NCI-H2081 (cell line): ENCODE measurements around the gene MIA2.
"Not testable (repeated sequence)": the region's sequence is repeated elsewhere in the genome, so short reads cannot be mapped to it uniquely, and the experiment has no call there.

Experiments
- DNase-seq, 2 experiments: peaks; one replicate each; lab custom pipeline; 2025; lab: John Stamatoyannopoulos, UW

The MIA2 gene

GRCh38 chr14:39233680-39234326 is at the start of gene MIA2:
MIA2 (plus strand) TSS chr14:39233915; CDS start chr14:39234115, 200 bp downstream.
- no peak for DNase-seq

- no peak for DNase-seq
Observed at GRCh38 chr14:39184628-39185255, 49.0 kb upstream of the MIA2 start.

GRCh38 chr14:39185256-39186049 is 48.3 kb upstream of the MIA2 start:
- DNase-seq, result no peak

- no peak for DNase-seq
Observed at GRCh38 chr14:39186941-39187525, 46.7 kb upstream of the MIA2 start.

- no peak for DNase-seq
Observed at GRCh38 chr14:39203659-39204606, 29.8 kb upstream of the MIA2 start.

GRCh38 chr14:39207430-39207829 is 26.3 kb upstream of the MIA2 start:
- DNase-seq, result not testable (repeated sequence)

GRCh38 chr14:39211109-39211741 is 22.5 kb upstream of the MIA2 start:
- no peak for DNase-seq

GRCh38 chr14:39212034-39212433 is 21.7 kb upstream of the MIA2 start:
- no peak for DNase-seq

GRCh38 chr14:39212693-39213092 is 21.0 kb upstream of the MIA2 start:
- DNase-seq, result no peak

- DNase-seq, result no peak
Observed at GRCh38 chr14:39217214-39217879, 16.4 kb upstream of the MIA2 start.

GRCh38 chr14:39218171-39218769 is 15.4 kb upstream of the MIA2 start:
- DNase-seq, result no peak

- DNase-seq, result no peak
Observed at GRCh38 chr14:39219075-39219499, 14.6 kb upstream of the MIA2 start.

- DNase-seq, result not testable (repeated sequence)
Observed at GRCh38 chr14:39220473-39220872, 13.2 kb upstream of the MIA2 start.

GRCh38 chr14:39228044-39228443 is 5.7 kb upstream of the MIA2 start:
- no peak for DNase-seq

- no peak for DNase-seq
Observed at GRCh38 chr14:39228509-39229221, 5.0 kb upstream of the MIA2 start.

GRCh38 chr14:39229222-39229543 is 4.5 kb upstream of the MIA2 start:
- no peak for DNase-seq

- DNase-seq, result no peak
Observed at GRCh38 chr14:39229601-39230110, 4.1 kb upstream of the MIA2 start.

GRCh38 chr14:39230416-39231035 is 3.2 kb upstream of the MIA2 start:
- no peak for DNase-seq
